Cardiac fibroblast (primary cell): ENCODE results near the gene SETBP1.
A peak's percentile ranks its signal among the peaks of the same experiment; 100 is the strongest.
"Not testable (repeated sequence)": the region's sequence is repeated elsewhere in the genome, so short reads cannot be mapped to it uniquely, and the experiment has no call there.

Source experiments
- DNase-seq, 2 donors: peaks; one replicate each; pipeline versions ENCODE4 v3.0.0 to v3.0.0-alpha.2; 2010; ENCODE audit warnings: low read depth in 2 of 2
- H3K4me3 ChIP-seq, 2 donors: replicated peaks in 1 of 2; 1 replicate in 1 of 2; 2 replicates in 1 of 2; pipeline ENCODE4 v1.5.1; 2011; ENCODE audit warnings: low read depth in 2 of 2, low read length in 2 of 2, mild to moderate bottlenecking in 2 of 2, moderate library complexity in 1 of 2
- CTCF ChIP-seq: IDR thresholded peaks from one replicate; pipeline ENCODE4 v1.5.1; 2011; ENCODE audit warnings: low read depth, mild to moderate bottlenecking, low read length, inconsistent platforms

SETBP1 gene

GRCh38 chr18:44796429-44797428 lies 116.0 kb downstream of the SETBP1 start:
- no peak for TF ChIP-seq CTCF
- H3K4me3 ChIP-seq = no peak overlapping the region
- no peak for DNase-seq

DNA sequence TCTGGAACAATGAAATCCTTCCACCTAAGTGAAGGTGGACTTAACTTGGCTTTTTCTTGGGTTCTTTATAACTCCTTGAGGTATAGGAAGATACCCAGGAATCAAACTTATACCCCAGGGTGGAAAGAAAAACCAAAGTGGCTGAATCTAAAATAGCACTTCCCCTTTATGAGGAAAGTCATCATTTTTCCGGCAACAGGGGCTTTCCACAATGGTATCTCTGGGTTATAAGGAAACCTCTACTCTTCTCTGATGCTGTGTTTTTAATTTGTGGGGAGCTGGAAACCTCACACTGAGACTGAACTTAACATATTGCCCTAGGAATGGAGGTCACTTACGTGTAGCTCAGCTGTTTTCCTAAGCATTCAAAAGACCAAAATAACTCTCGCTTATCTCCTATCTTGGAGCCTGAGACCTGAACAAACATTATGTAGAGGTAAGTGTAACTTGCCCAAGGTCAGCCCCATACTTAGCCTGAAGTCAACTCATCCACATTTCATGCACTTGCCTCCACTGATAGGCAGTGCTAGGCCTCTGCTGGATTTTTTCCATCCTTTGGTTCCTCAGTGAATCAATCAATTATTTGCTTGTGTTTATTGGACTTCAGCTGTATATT lies 117.9 kb downstream of the SETBP1 start:
- TF ChIP-seq CTCF = no peak
- no peak overlapping the region for H3K4me3 ChIP-seq
- DNase-seq = no peak

DNA sequence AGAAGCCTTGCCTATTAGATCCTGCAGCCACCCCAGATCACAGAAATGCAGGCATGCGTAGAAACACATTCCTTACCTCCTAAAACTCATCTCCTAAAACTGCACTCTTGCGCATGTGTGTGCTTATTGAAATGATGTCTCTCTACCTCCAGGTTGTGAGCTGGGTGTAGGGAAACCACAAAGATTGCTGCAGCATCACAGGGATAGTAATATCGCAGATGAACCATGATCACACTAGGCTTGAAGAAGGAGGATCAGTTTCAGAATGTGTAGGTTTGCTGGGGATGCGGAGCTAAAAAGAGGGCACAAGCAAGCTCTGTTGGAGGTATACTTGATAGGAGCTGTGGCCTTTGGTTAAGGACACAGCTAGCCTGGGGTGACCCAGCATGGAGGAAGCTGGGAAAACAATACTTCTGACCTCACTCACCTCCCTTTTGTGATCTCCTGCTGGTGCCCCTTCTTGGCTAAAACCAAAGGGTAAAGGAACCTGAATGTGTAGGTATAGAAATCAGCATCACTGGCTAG lies 118.8 kb downstream of the SETBP1 start:
- no peak overlapping the region for H3K4me3 ChIP-seq
- no peak for DNase-seq
- TF ChIP-seq CTCF = no peak

- no peak overlapping the region for H3K4me3 ChIP-seq
- no peak for DNase-seq
- TF ChIP-seq CTCF = no peak
Observed at GRCh38 chr18:44799907-44800421, 119.3 kb downstream of the SETBP1 start.

DNA sequence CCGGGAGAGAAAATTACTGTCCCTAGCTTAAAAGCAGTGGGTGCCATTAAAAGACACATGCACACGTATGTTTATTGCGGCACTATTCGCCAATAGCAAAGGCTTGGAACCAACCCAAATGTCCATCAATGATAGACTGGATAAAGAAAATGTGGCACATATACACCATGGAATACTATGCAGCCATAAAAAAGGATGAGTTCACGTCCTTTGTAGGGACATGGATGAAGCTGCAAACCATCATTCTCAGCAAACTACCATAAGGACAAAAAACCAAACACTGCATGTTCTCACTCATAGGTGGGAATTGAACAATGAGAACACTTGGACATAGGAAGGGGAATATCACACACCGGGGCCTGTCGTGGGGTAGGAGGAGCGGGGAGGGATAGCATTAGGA lies 120.1 kb downstream of the SETBP1 start:
- H3K4me3 ChIP-seq, DNase-seq: not testable (repeated sequence)

- no peak for TF ChIP-seq CTCF
- no peak overlapping the region for H3K4me3 ChIP-seq
- DNase-seq = no peak
Observed at GRCh38 chr18:44801781-44802180, 121.1 kb downstream of the SETBP1 start.

DNA sequence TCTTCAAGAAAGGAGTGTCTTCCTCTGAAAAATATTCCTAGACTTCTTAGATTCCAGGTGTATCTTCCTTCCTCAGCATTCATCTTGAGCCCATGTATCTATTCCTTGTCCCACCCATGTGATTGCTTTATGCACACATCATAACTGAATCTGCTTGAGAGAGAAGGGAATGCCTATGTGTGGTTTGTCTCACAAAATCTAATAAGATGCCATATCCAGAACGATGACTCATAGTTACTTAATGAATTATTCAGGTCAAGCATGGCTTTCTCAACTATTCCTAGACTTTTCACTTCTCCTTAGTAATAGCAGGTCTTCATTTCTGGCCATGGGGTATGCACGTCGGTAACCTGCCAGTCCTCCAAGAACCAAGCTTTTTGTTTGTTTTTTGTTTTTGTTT lies 121.8 kb downstream of the SETBP1 start:
- TF ChIP-seq CTCF = no peak

More for the DNA sequence above, 121.8 kb downstream of the SETBP1 start:
- DNase-seq = peak in 1 of 2 donors; percentile 42
- no peak overlapping the region for H3K4me3 ChIP-seq
